ENCODE measurements around the gene DRD2.

DRD2 gene

GRCh38 chr11:113446112-113446511, 29.1 kb downstream of the DRD2 start:
- no peak for DNase-seq (ENCODE audit: low read depth in 2 of 2)

GRCh38 chr11:113444502-113445123, 30.6 kb downstream of the DRD2 start:
- no peak for DNase-seq (ENCODE audit: low read depth in 2 of 2)

DNA sequence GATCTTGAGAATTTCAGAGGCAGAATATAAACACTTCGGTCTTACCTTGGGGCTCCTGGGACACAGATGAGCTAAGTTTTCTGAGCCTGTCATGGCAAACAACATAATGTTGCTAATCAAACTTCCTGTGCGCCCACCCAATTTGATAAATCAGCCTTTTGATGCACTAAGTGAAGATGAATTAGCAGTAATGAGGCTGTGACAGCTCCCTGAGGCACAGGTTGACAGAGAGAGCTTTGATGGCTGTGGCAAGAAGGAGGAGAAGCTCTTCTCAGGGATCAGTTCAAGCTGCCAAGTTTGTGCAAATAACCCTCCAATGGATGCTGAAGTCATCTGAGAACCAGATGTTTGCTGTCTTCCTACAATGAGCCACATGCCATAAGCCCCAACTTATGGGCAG, 34.4 kb downstream of the DRD2 start:
- no peak for DNase-seq (ENCODE audit: low read depth in 2 of 2)

DNA sequence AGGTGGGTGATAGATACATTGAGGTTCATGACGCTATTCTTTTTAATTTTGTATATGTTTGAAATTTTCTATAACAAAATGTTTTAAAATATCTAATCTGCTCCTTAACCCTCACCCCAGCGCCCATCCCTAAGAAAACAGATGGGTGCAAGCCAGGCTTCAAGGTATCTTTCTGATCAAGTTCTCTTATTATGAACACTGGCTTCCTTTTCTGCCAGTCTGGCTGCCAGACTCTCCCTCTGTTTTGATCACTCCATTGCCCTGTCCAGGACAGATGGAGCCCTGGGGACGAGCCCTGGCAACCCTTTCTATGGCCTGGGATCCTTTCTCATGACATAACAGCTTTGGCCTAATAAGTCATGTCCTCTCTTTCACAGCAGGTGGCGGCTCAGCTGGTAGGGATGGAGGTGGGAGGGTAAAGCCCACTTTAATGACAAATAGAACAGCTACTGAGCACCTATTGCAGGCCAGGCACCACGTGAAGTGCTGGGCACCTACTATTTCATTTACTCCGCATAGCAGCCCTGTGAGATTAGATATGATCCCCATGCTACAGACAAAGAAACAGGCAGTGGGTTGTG, 38.4 kb downstream of the DRD2 start:
- DNase-seq (ENCODE audit: low read depth in 2 of 2) = no peak

- no peak for DNase-seq (ENCODE audit: low read depth in 2 of 2)
These were observed 39.8 kb downstream of the DRD2 start for GRCh38 chr11:113435190-113435968.

- DNase-seq (ENCODE audit: low read depth in 2 of 2) = no peak
These were observed 43.5 kb downstream of the DRD2 start for GRCh38 chr11:113431746-113432145.

- DNase-seq (ENCODE audit: low read depth in 2 of 2) = no peak
These were observed 48.5 kb downstream of the DRD2 start for GRCh38 chr11:113426686-113427085.

DNA sequence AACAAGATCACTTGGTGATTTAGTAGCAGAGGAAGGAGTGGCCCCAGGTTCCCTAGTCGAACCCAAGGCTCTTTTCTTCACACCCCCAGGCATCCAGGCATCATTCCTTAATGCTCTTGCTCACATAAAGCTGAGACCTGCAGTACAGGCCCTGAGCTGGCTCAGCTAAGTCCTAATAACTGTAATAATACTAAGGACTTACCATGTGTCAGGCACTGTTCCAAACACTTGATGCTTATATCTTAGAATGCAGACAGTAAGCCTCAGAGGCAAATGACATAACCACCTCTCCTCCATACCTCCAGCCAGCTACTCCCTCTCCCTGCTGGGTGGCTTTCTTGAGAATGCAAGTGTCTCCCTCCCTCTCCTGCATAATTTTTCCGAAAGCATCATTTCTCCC, 54.4 kb downstream of the DRD2 start:
- no peak for DNase-seq (ENCODE audit: low read depth in 2 of 2)

GRCh38 chr11:113419454-113420003, 55.7 kb downstream of the DRD2 start:
- no peak for DNase-seq (ENCODE audit: low read depth in 2 of 2)

GRCh38 chr11:113417428-113417827, 57.8 kb downstream of the DRD2 start:
- DNase-seq (ENCODE audit: low read depth in 2 of 2) = no peak

DNA sequence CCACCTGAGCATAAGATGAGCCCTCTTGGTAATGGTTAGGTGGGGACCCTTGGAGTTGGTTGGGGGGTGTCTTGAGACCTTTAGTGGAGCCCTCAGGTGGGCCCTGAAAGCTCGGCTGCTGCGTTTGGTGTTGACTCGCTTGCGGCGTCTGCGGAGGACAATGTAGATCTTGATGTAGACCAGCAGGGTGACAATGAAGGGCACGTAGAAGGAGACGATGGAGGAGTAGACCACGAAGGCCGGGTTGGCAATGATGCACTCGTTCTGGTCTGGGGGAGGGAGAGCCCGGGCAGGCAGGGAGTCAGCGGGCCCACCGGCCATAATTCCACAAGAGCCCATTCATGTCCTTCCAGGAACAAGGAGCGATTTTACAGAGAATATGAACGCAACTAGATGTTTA, 59.9 kb downstream of the DRD2 start:
- no peak for DNase-seq (ENCODE audit: low read depth in 2 of 2)

DNA sequence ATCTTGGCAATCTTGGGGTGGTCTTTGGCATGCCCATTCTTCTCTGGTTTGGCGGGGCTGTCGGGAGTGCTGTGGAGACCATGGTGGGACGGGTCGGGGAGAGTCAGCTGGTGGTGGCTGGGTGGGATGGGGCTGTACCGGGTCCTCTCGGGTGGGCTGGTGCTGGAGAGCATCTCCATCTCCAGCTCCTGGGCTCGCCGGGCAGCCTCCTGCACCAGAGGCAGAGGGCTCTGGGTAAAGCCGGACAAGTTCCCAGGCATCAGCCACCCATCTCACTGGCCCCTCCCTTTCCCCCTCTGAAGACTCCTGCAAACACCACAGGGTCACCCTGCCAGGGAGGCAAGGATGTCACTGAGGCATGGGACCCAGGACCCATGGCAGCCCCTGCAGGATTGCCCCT, 62.5 kb downstream of the DRD2 start:
- no peak for DNase-seq (ENCODE audit: low read depth in 2 of 2)

- no peak for DNase-seq (ENCODE audit: low read depth in 2 of 2)
These were observed 63.7 kb downstream of the DRD2 start for GRCh38 chr11:113411536-113411935.

DNA sequence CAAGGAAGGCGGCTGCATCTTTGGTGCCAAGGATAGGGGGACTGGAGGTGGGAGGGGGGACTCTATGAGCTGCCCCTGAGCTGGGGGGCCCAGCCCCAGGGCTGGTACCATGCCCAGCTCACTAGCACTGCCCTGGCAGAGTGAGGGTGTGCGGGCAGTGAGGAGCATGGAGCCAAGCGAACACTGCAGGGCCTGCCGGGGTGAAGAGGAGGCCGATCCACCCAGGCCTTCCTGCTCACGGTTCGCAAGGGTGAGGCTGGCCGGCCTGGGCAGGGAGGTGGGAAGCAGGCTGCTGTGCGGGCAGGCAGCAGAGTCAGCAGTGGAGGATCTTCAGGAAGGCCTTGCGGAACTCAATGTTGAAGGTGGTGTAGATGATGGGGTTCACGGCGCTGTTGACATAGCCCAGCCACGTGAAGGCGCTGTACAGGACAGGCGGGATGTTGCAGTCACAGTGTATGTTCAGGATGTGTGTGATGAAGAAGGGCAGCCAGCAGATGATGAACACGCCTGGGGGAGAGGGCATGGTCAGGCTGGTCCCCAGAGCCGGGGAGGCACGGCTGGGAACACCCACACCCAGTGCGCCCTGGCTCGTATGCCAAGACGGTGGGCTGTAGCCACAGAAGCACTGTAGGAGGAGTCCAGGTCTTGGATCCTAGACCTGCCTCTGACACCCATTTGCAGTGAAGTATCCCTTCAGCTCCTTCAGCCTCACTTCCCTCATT, 64.6 kb downstream of the DRD2 start:
- no peak for DNase-seq (ENCODE audit: low read depth in 2 of 2)

- no peak for DNase-seq (ENCODE audit: low read depth in 2 of 2)
These were observed 65.7 kb downstream of the DRD2 start for GRCh38 chr11:113409526-113409925.

GRCh38 chr11:113408887-113409286, 66.3 kb downstream of the DRD2 start:
- DNase-seq (ENCODE audit: low read depth in 2 of 2) = no peak

DNA sequence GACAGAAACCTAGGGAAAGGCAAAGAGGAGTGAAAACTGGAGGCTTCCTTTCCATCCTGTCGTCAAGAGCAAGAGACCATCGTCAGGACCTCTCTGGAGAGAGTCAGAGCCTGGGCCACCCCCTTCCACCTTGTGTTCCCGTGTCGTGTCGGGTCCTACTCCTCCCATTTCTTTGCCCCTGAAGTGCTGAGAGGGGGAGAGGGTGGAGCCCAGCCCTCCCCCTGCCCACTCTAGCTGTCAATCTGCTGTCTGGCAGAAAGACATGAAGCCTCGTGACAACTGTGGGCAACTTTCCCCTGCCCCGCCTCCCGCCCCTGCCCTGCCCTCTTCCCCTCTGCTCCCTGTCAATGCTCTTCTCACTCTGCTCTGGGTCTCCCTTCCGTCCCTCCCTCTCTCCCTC, 67.0 kb downstream of the DRD2 start:
- no peak for DNase-seq (ENCODE audit: low read depth in 2 of 2)

GRCh38 chr11:113407163-113407562, 68.0 kb downstream of the DRD2 start:
- DNase-seq (ENCODE audit: low read depth in 2 of 2) = no peak

GRCh38 chr11:113405724-113406478, 69.3 kb downstream of the DRD2 start:
- no peak for DNase-seq (ENCODE audit: low read depth in 2 of 2)

DNA sequence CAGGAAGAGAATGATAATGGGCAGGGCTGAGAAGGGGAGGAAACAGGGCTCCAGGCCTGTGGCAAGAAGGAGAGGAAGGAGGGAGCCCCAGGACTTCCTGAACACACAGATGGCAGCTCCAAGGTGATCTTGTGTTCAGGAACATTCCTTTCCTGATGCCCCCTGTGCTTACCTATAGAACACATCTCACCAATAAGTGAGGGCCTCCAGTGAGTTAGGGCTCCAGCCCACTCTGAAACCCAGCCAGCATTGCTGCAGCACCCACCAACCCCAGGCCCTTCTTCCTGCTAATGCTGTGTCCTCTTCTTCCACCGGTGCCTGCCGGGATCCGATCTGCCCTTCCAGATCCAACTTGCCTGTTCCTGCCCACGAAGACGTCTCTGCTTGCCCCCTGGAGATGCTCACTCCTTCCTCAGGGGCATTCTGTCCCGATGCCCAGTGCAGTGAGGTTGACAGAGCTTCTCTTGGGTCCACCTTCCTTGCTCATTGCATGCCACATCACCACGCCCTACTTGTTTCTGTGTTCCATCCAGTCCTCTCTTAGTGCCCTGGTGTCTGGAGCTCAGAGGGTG, 70.3 kb downstream of the DRD2 start:
- DNase-seq (ENCODE audit: low read depth in 2 of 2) = no peak

DNA sequence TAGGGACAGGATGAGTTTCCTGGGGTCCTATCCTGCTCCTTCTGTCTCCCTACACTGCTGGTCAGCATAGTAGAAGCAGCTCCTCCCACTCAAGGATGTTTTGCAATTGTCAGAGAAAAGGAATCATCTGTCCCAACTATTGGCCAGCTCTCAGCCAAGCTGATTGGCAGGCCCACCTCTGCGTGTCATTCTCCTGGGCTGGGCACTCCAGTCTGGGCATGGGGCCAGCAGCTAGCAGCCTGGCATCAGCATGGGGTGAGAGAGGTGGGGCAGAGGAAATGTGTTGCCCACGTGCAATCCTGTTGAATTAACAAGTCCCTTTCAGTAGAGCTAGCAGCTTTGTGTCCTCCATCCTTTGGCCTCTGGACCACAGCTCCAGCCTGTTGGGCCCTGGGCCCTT, 73.5 kb downstream of the DRD2 start:
- DNase-seq (ENCODE audit: low read depth in 2 of 2) = no peak
